PC-9 (cell line): ENCODE results near the gene LCN10.

Experiments
- EZH2 ChIP-seq: fragments of 200-600 bp; sonication (generic); IDR thresholded peaks from 2 replicates; pipeline ENCODE4 v1.8.0; 2017; ENCODE audit warnings: antibody characterized with exemption, low read depth
- TF ChIP-seq, protein P1 (sequence below): fragments of 200-600 bp; sonication (generic); conservative IDR thresholded peaks from 2 replicates; pipeline ENCODE4 v1.6.1; 2017; ENCODE audit warnings: mixed run types, antibody characterized with exemption, mild to moderate bottlenecking, moderate library complexity

DNA sequence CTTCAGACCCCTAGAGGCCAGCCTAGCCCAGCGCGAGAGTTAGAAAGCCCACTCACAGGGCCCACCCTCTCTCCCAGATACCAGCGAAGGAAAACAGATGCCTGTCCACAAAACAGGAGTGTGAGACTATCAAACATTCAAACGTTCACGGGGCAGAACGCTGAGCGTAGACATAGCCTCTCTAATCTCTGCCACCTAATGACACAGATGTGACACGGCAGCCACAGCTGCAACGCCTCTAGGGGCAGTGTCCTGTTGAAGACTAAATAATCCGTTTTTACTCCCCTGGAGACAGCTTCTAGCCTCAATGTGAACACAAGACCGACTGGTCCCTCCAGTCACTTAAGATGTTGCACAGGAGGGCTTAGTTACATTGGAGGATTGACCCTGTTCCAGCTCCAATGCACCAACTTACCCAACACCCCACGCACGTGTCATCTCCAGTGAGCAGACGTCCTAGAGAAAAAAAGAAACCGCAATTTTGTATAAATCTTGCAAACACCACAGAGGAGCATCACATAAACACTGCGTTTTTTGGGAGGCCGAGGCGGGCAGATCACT, 16.0 kb downstream of the LCN10 start:
- TF ChIP-seq, protein P1, sequence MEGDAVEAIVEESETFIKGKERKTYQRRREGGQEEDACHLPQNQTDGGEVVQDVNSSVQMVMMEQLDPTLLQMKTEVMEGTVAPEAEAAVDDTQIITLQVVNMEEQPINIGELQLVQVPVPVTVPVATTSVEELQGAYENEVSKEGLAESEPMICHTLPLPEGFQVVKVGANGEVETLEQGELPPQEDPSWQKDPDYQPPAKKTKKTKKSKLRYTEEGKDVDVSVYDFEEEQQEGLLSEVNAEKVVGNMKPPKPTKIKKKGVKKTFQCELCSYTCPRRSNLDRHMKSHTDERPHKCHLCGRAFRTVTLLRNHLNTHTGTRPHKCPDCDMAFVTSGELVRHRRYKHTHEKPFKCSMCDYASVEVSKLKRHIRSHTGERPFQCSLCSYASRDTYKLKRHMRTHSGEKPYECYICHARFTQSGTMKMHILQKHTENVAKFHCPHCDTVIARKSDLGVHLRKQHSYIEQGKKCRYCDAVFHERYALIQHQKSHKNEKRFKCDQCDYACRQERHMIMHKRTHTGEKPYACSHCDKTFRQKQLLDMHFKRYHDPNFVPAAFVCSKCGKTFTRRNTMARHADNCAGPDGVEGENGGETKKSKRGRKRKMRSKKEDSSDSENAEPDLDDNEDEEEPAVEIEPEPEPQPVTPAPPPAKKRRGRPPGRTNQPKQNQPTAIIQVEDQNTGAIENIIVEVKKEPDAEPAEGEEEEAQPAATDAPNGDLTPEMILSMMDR, result peak; percentile 54
- no peak for TF ChIP-seq EZH2
